NAMALWA (cell line): ENCODE results near the gene PAX5.

Experiments used
- DNase-seq: peaks from one replicate; pipeline ENCODE4 v3.0.0-alpha.2; 2015; ENCODE audit warnings: low spot score

PAX5 gene

DNA sequence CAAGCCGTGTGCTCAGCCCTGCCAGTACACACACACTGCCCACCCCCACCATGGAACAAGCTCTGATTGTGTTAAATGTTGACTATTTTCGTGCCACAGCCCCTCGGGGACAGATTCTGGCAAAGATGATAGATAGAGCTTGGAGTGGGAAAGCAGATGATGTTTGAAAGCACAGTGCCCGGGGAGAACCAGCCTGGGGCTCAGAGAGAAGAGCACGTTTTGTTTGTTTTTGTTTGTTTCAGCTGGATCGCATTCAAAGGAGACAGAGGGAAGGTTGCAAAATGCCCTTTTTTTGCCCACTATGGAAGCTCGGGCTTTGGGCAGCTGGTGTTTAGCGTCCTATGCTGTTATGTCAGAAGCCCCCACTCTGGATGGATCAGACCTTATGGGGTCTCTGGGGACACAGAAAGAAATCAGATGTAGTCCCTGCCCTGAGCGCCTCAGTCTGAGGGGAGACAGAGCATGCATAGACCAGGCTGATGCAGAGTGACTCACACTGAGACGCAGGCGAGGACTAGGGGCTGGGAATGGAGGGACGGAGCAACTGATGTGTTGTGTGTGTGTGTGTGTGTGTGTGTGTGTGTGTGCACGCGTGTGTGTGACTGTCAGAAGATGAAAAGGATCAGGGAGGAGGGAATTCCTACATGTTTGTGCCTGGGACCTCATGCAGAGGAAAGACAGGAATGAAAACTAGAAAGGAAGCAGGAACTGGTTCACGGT lies 231.7 kb downstream of the PAX5 start:
- DNase-seq = no peak

DNA sequence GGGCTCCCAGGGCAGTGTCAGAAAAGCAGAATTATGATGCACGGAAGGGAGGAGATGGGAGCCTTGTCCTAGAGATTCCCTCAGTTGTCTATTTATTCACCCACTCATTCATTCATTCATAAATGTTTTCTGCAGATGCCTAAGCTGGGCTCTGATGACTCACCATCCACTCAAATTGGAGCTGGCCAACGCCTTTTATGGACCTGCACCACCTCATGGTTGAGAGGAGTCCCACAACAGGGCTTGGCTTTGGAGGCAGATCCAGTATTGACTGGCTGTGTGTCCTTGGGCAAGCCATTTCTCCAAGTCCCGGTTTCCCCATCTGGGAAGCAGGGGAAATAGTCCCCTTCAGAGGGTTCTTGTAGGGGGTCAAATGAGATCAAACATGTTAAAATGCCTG lies 233.6 kb downstream of the PAX5 start:
- no peak for DNase-seq

DNA sequence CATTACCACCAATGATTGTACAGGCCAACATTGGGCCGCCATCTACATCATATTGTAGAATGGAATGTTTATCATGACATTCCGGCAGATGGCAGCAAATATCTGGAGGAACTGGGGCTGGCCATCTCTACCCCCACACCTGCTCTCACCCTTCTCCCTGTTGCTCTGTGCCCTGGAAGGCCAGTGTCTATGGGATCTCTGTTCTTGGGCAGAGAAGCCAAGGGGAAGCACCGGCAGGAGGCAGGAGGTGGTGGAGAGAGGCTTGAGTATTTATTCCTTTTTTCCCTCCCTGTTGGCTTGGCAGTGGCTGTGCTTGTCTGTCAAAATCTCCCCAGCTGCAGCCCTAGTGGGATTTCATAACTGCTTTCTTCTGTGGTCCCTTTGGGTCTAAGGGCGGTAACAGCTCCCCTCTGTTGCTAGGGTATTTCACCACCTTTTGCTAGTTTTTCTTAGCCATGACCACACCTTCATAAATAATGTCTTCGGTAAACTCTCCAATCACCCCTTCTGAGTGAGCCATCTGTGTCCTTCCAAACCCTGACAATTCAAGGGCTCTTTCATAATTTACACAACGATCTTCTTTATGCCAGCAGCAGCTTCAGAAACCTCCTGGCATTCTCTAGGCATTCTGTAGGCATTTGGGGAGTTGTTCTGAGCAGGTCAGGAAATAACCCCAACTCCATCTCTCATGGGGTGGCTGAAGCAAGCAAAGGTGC lies 235.6 kb downstream of the PAX5 start:
- DNase-seq = peak; percentile 65

DNA sequence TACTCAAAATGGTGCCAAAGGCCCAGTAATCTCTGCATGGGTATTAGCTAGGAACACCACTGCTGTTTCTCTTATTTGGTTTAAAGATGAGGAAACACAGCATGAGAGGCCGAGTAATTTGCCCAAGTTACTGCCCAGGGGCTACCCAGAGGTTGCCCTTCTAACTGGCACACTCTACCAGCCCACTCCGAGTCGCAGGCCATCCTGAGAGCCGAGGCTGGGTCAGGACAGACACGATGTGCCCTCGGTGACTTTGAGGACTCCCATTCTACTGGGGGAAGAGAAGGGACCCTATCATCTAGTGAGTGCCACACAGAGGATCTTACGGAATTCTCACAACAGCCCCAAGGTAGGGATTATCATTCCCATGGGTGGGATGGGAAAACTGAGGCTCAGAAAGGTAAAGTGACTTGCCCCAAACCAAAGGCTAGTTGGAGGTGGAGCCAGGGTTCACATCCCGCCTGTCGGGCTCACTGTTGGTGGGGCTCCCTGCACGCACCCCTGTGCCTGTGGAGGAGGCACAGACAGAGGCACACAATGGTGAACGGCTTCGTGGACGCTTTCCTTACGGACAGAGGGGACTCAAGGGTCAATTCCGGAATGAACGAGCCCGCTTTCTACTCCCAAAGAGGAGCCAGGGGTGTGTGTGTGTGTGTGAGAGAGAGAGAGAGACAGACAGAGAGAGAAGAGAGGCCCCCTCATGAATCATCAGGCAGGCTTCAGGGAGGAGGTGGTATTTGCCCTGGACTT lies 236.4 kb downstream of the PAX5 start:
- no peak for DNase-seq

DNA sequence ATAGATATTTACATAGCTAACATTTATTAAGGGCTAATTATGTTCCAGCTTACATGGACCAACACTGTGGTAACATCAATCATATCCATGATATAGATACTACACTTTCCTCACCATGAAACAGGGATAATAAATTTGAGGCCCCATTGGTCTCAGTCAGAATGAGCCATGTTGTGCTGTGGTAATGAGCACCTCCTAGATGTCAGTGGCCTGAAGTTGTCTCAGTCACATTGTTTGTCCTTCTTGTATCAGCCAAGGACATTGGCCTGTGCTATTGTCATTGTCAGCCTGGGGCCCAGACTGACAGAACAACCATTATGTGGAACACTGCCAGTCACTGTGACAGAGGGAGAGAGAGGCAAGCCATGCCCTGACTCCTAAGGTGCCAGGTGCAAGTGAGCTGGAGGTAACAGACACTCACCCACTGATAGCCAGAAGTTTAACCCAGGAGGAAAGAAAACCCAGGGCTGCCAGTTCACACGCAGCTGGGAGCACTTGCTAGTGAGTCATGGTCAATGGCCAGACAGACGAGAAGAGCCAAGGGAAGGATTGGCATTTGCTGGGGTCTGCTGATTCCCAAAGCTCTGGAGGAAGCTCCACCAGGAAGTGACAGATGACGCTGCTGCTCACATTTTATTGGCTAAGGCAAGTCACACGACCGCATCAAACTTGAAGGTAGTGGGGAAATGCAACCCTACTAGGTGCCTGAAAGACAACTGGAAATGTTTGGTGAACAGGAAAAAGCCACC lies 237.2 kb downstream of the PAX5 start:
- DNase-seq = no peak

DNA sequence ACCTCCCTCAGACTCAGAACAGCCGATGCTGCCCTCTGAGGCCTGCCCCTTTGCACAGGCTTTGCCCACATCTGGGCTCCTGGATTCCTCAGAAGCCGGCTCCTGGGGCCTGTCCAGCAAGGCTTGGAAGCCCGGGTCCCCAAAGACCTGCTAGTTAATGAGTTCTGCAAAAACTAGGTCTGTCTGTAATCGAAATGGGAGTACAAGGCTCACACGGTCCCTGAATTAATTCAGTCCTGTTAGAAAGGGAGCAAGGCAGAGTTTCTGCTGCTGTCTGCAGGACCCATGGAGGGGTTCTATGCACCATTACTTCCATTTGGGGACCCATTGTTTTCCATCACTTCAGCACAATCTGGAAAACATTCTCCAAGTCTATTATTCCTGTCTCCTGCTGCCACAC lies 239.6 kb downstream of the PAX5 start:
- DNase-seq = no peak

DNA sequence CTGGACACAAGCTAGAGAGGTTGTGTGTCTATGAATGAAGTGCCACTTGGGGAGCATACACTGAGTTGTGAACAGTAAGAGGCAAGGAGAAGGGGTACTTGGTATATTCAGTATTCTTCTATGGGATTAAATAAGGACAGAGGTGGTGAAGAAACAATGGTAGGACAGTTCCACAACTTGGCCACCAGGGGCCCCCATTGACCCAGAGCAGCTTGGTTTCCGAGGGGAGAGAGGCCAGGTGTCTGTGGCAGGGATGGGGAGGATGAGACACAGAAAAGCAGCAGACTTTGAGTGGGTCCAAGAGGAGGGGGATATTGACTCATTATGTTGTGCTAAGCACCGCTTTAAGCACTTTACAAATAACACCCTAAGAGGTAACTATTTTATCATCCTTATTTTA lies 240.8 kb downstream of the PAX5 start:
- peak; percentile 64 for DNase-seq

DNA sequence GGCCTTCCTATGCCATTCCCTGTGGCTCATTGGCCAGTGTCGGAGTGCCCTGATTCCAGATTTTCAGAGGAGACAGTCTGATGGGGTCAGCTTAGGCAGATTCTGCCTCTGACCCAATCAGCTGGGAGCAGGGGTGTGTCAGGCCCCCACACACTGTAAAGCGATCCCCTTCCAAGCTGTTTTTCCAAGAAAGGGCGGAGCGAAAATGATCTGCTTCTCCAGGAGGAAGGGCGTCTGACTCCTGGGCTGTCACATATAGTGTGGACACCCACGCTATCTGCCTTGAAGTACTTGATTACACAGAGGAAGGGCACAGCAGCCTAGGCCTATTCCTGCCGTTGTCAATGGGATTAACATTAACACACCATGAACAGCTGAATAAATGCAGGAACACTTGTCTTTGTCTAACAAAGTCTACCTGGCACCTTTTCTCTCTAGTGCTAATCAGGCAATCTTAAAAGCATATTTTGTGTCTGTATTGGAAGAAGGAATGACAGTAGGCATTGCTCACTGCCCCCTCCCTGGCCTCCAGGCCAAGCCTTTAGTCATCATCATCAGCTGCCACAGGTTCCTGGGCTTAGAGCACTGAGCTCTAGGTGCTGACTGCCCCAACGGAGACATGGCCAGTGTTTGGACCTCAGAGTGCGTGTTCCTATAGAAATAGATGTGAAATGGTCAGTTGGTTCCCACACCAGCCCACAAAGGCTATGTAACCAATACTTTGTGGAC lies 242.7 kb downstream of the PAX5 start:
- no peak for DNase-seq

DNA sequence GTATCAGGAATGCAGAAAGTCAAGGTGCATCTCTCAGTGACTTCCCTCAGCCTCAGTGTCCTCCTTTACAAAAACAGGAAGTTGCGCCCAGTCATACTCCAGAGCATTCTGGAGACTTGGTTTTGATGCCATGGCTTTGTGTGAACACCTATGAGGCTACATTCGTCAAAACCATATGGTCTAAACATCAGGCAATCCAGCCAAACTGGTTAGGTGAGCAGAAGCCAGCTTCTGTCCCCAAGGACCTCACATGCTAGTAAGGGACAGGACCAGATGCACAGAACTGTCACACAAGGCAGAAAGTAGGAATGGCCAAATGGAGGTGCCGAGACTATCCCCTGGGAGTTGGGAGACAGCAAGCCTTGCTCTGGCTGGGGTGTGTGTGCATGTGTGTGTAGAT lies 244.2 kb downstream of the PAX5 start:
- no peak for DNase-seq

DNA sequence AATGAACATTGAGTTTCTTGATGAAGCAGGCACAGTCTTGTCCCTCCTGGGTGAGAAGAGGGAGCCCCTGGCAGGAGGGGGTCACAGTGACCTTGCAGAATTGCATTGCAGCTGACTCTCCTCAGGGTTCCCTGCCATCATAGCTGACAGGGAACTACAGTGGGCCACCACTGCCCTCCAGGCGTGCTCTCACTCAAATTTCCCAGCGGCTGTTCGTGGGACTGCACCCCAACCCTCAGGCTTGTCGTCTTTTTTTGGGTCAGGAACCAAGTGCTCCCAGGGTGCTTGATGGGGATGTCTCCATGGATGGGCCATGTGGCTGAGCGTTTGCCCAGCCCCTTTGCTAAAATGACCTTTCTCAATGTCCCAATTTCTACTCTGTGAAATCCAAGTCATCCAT lies 245.5 kb downstream of the PAX5 start:
- DNase-seq = no peak

DNA sequence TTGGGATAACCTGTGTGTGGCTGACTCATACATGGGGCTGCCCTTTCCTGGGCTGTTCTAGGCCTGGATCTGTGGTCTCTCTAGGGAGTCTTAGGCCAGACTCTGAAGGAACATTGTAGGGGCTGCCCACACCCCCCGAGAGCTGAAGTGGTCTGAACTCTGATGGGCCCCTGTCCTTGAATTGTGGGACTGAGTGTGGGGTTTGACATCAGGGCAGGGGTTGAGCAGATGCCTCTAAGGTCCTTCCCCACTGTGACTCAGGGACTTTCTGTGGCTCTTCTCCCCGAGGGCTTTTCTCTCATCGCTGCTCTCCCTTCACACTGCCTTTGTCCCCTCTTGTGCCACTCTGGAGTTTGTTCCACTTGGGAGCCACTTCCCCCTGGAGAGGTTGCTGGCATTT lies 246.4 kb downstream of the PAX5 start:
- no peak for DNase-seq
